Measurements from ENCODE around the gene PRTFDC1.

DNA sequence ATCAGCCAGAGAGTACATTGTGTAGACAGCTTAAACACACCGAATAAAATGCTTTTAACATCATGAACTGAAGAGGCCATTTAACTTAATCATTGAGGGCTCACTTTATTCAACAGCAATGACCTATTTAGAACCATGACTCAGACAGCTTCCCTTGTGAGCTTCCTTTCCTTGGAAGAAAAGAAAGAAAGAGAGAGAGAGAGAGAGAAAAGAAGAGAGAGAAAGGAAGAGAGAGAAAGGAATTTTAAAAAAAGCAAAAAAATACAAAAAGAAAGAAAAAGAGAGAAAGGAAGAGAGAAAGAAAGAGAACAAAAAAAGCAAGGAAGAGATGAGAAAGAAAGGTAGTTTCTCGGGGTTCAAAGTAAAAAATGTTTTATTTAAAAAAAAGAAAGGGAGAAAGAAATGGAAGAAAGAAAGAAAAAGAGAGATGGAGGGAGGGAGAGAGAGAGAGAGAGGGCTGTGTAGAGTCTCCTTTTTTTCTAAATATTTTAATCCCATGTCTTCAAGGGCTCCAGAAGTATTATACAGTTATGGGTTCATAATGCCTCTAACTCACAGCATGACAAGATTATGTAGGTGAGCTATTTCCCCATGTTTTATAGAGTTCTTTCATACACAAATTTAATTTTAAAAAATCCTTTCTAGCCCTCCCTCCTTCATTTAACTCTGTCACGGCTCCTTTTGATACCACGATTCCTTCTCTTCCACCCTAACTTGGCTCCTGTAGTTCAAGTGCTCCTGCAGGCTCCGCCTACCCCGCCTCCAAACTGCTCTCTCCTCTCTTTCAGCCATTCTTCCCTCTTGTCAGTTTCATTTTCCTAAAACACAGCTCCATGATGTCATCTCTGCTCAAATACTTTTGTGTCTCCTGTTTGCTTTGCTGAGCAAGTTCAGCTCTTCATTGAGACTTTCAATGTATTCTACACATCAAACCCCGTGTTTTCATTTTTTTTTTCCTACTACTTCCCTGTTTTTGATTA, 85.5 kb downstream of the PRTFDC1 start:
- TF ChIP-seq SIN3A (IDR thresholded peaks at IDR 0.05; ENCODE audit: borderline replicate concordance, insufficient read depth, low read length) (no peak), POLR2AphosphoS5 (IDR thresholded peaks at IDR 0.05; ENCODE audit: low read depth, low read length) (no peak)
